Cardiac muscle cell (in vitro differentiated cells and primary cell): ENCODE measurements around the gene PPFIA2. TPM values are rescaled to one million over a fixed set of nuclear protein-coding genes. Genes with fewer than 3 reads are reported as not detected.
"Not testable (repeated sequence)": the region's sequence is repeated elsewhere in the genome, so short reads cannot be mapped to it uniquely, and the experiment has no call there.

Source experiments
- DNase-seq, 2 donors: peaks; one replicate each; pipeline versions ENCODE4 v3.0.0 to v3.0.0-alpha.2; 2010 to 2017; ENCODE audit warnings: low read depth in 1 of 2, low spot score in 1 of 2
- H3K27ac ChIP-seq: fragments of 200-600 bp; sonication (generic); 2 replicates; pipeline ENCODE4 v1.5.1; 2016
- H3K27me3 ChIP-seq: fragments of 200-600 bp; sonication (generic); 2 replicates; pipeline ENCODE4 v1.6.0; 2016; ENCODE audit warnings: control low read depth
- H3K36me3 ChIP-seq: fragments of 200-600 bp; sonication (generic); 2 replicates; pipeline ENCODE4 v1.5.1; 2016; ENCODE audit warnings: control low read depth
- H3K4me1 ChIP-seq: fragments of 200-600 bp; sonication (generic); 2 replicates; pipeline ENCODE4 v1.8.1; 2017; ENCODE audit warnings: low read depth, mild to moderate bottlenecking, mixed run types
- H3K4me3 ChIP-seq: fragments of 200-600 bp; sonication (generic); 2 replicates; pipeline ENCODE4 v1.5.1; 2016; ENCODE audit warnings: mild to moderate bottlenecking
- H3K9me3 ChIP-seq: fragments of 200-600 bp; sonication (generic); 2 replicates; pipeline ENCODE4 v1.5.1; 2017; ENCODE audit warnings: low read depth, mild to moderate bottlenecking, control low read depth
- CTCF ChIP-seq: IDR thresholded peaks from 2 replicates; pipeline ENCODE4 v1.5.1; 2012; ENCODE audit warnings: low read depth, mild to moderate bottlenecking, low read length
- polyA plus RNA-seq: library from polyadenylated mRNA; unstranded; fragments of >200 nt; fragmentation: Nextera tagmentation; extraction: Ambion mirVana; gene quantifications from 2 replicates; pipeline ENCODE4 v1.2.1, GENCODE V29; 2016
- total RNA-seq: library from RNA; depleted of rRNA; stranded (reverse); fragments of >200 nt; gene quantifications from 2 replicates; pipeline ENCODE4 v1.2.3, GENCODE V29; 2016

PPFIA2 gene
- total and polyA plus RNA-seq, 2 experiments from 2014 or later = 17.1 to 53.5 TPM

GRCh38 chr12:81596558-81596957 lies 162.6 kb downstream of the PPFIA2 start:
- peaks cover 13% of the 10 kb centered on the region for H3K4me1 ChIP-seq
- H3K9me3 ChIP-seq = no peaks in the 10 kb centered on the region
- peak overlapping the region; percentile 24 for H3K27ac ChIP-seq
- TF ChIP-seq CTCF = no peak
- peak overlapping the region; percentile 49 for H3K4me3 ChIP-seq
- H3K36me3 ChIP-seq = no peaks in the 10 kb centered on the region
- H3K27me3 ChIP-seq = no peaks in the 10 kb centered on the region
- DNase-seq = peak in 1 of 2 donors; percentile 30

- Histone ChIP-seq H3K36me3 (no peaks in the 10 kb centered on the region), H3K4me3 (no peak overlapping the region), H3K4me1 (peaks cover 3% of the 10 kb centered on the region), H3K27me3 (no peaks in the 10 kb centered on the region), H3K27ac (no peak overlapping the region), H3K9me3 (no peaks in the 10 kb centered on the region)
- TF ChIP-seq CTCF = no peak
- no peak for DNase-seq
Measured at GRCh38 chr12:81591256-81591655, 167.9 kb downstream of the PPFIA2 start.

GRCh38 chr12:81590703-81591102 lies 168.4 kb downstream of the PPFIA2 start:
- not testable (repeated sequence) for H3K4me3 ChIP-seq, H3K27ac ChIP-seq, H3K9me3 ChIP-seq, H3K4me1 ChIP-seq, DNase-seq, H3K27me3 ChIP-seq, H3K36me3 ChIP-seq

- H3K4me3 ChIP-seq = no peak overlapping the region
- no peak for DNase-seq
- no peaks in the 10 kb centered on the region for H3K9me3 ChIP-seq
- H3K4me1 ChIP-seq = no peaks in the 10 kb centered on the region
- H3K27me3 ChIP-seq = no peaks in the 10 kb centered on the region
- no peak overlapping the region for H3K27ac ChIP-seq
- no peaks in the 10 kb centered on the region for H3K36me3 ChIP-seq
- no peak for TF ChIP-seq CTCF
Measured at GRCh38 chr12:81588235-81589008, 170.7 kb downstream of the PPFIA2 start.

- H3K27me3 ChIP-seq = no peaks in the 10 kb centered on the region
- no peaks in the 10 kb centered on the region for H3K36me3 ChIP-seq
- TF ChIP-seq CTCF = no peak
- no peaks in the 10 kb centered on the region for H3K9me3 ChIP-seq
- no peak overlapping the region for H3K4me3 ChIP-seq
- DNase-seq = no peak
- H3K27ac ChIP-seq = no peak overlapping the region
- H3K4me1 ChIP-seq = no peaks in the 10 kb centered on the region
Measured at GRCh38 chr12:81585787-81586186, 173.4 kb downstream of the PPFIA2 start.

GRCh38 chr12:81573228-81573627 lies 185.9 kb downstream of the PPFIA2 start:
- Histone ChIP-seq H3K4me3 (no peak overlapping the region), H3K27ac (peak overlapping the region; percentile 17), H3K27me3 (no peaks in the 10 kb centered on the region), H3K4me1 (peaks cover 38% of the 10 kb centered on the region), H3K9me3 (no peaks in the 10 kb centered on the region), H3K36me3 (no peaks in the 10 kb centered on the region)
- TF ChIP-seq CTCF = no peak
- DNase-seq = peak; percentile 0 to 25
